Lung (tissue), 12 donors: ENCODE measurements around the gene CNDP1. TPM values are rescaled to one million over a fixed set of nuclear protein-coding genes. Genes with fewer than 3 reads are reported as not detected.
A peak's percentile ranks its signal among the peaks of the same experiment; 100 is the strongest.

Source experiments
- ATAC-seq: fragments of 200-7000 bp; cut with Tn5 transposase; one replicate; pipeline ENCODE4 v1.9.1; 2020; ENCODE audit warnings: moderate number of reproducible peaks; ENCODE audit not compliant: insufficient read depth, low FRiP score
- DNase-seq, 3 donors: peaks; one replicate each; pipeline ENCODE4 v3.0.0-alpha.2; 2013 to 2017
- H3K27ac ChIP-seq, 2 donors: one replicate each; pipeline ENCODE4 v1.5.1; 2013; ENCODE audit warnings: mild to moderate bottlenecking in 2 of 2, moderate library complexity in 2 of 2, control low read depth in 1 of 2, inconsistent platforms in 1 of 2, low read depth in 1 of 2, low read length in 1 of 2
- H3K27me3 ChIP-seq, 3 donors: one replicate each; pipeline ENCODE4 v1.5.1; 2013; ENCODE audit warnings: low read length in 2 of 3; ENCODE audit not compliant: control insufficient read depth in 3 of 3, insufficient read depth in 3 of 3
- H3K36me3 ChIP-seq, 4 donors: one replicate each; pipeline ENCODE4 v1.5.1; 2013; ENCODE audit warnings: low read length in 4 of 4, mild to moderate bottlenecking in 1 of 4, moderate library complexity in 1 of 4; ENCODE audit not compliant: control insufficient read depth in 4 of 4, insufficient read depth in 4 of 4
- H3K4me1 ChIP-seq, 5 donors: one replicate each; pipeline ENCODE4 v1.5.1; 2013; ENCODE audit warnings: low read length in 5 of 5, mild to moderate bottlenecking in 2 of 5, moderate library complexity in 1 of 5; ENCODE audit not compliant: control insufficient read depth in 5 of 5, insufficient read depth in 5 of 5
- H3K4me3 ChIP-seq: one replicate; pipeline ENCODE4 v1.5.1; 2013; ENCODE audit warnings: mild to moderate bottlenecking, control low read depth, moderate library complexity
- H3K9ac ChIP-seq, 2 donors: one replicate each; pipeline ENCODE4 v1.5.1; 2013; ENCODE audit warnings: low read length in 2 of 2, control low read depth in 1 of 2; ENCODE audit not compliant: insufficient read depth in 1 of 2
- H3K9me3 ChIP-seq, 4 donors: one replicate each; pipeline ENCODE4 v1.5.1; 2013; ENCODE audit warnings: low read length in 3 of 4, mild to moderate bottlenecking in 1 of 4, moderate library complexity in 1 of 4; ENCODE audit not compliant: control insufficient read depth in 4 of 4, insufficient read depth in 3 of 4
- CTCF ChIP-seq: IDR thresholded peaks from 2 replicates; pipeline ENCODE4 v1.5.1; 2012; ENCODE audit warnings: mild to moderate bottlenecking; ENCODE audit errors: control extremely low read depth, extremely low read depth
- WGBS, 2 donors: extraction: QIAGEN DNeasy Blood & Tissue Kit; methylation state at CpG; one replicate each; pipeline ENCODE4 v1.1.7; 2013; 5-methylcytosine and 5-hydroxymethylcytosine counted together
- polyA plus RNA-seq, 2 donors: library from polyadenylated mRNA; stranded (reverse); fragments of 200-250 nt; gene quantifications; one replicate each; pipeline ENCODE4 v1.2.1, GENCODE V29; 2013
- total RNA-seq, 2 donors: library from RNA; depleted of rRNA in 1 of 2; stranded (reverse); fragments of >200 nt in 1 of 2; gene quantifications; one replicate each; pipeline ENCODE4 v1.2.1, GENCODE V29; 2014 to 2021
- donor health status: control.
- donor health status: control.
- donor health status: Bipolar disorder and iron deficiency.
- donor health status: healthy.
- donor health status: DM: yes; HTN: yes; CAD: no.

CNDP1 gene
- total and polyA plus RNA-seq, 4 donors: 0.08 to 0.10 TPM; not detected in 2

DNA sequence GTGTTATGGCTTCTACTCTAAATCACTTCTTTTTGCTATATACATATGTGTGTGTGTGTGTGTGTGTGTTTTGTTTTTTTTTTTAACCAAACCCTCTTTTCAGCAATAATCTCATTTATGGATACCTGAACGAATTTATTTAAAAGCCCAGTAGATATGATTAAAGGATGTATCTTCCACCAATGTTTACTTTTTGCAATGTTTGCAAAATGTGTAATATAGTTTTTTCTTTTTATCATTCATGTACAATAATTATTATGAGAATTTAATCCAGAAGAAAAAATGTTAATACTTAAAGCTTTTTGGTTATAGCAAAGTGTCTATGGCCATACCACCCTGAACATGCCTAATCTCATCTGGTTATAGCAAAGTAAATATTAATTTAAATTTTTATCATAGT lies 39.8 kb upstream of the CNDP1 start:
- no peak for TF ChIP-seq CTCF
- Histone ChIP-seq H3K27me3 (no peaks in the 10 kb centered on the region), H3K4me1 (peaks cover 2 to 16% (median 6%) of the 10 kb centered on the region in 5 donors), H3K9me3 (no peaks in the 10 kb centered on the region), H3K4me3 (no peak overlapping the region), H3K27ac (no peak overlapping the region), H3K9ac (no peak overlapping the region), H3K36me3 (peaks cover 0 to 4% (median 0%) of the 10 kb centered on the region in 4 donors)
- ATAC-seq (no peak), DNase-seq (no peak)
- WGBS, 2 donors: 75 to 92% methylated on average over 1 of the region's 1 CpG

DNA sequence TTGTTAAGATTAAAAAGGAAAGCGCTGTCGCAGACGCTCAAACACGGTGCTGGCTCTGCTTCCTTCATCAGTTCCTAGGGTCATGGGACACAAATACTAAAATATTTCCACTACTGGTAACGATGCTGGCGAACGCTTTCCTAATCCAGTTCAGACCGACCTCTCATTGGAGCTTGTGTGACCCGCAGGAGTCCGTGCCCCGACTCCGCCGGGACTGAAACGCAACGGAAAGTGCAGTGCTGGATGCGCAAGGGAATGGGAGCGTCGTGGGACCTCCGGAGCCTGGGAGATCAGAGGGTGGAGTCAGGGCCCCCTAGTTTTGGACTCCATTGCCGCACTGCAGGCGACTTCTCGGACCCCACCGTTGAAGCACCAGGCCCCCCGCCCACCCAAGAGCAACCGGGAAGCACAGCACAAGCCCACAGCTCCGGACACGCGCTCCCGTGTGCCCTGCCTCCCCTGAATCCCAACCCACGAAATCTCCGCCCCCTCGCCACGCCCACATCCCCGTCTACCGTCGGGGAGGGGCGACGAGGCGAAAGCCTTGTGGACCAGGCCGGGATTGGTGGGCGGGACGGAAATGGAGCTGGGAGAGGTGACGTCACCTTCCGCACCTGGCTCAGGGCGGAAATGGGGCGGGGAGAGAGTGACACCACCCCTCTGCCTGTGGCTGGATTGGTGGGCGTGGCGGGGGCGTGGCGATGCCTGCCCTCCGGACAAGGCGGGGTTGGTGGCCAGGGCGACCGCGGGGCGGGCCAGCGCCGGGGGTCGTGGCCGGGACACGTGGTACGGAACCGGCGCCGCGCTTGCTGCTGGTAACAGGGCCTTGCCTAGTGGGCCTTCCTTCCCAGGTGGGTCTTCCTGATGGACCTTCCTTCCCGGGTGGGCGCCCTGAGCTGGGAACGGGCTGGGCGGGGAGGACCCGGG lies 38.5 kb upstream of the CNDP1 start, which contains the start of gene CNDP2:
TSS of gene CNDP2 (plus strand) at position 783 of the 927 bp plus-strand sequence. CDS start 3,611 bp downstream, outside the sequence.
- H3K27me3 ChIP-seq: no peaks in the 10 kb centered on the region
- peak within 1 kb of the TSS; percentile 58 for H3K4me3 ChIP-seq
- no peaks in the 10 kb centered on the region for H3K9me3 ChIP-seq
- WGBS, 2 donors: 0% methylated on average over 67 to 71 of the region's 71 CpGs
- H3K9ac ChIP-seq: peak within 1 kb of the TSS; percentile 80 to 85
- H3K4me1 ChIP-seq: peaks cover 2 to 16% (median 6%) of the 10 kb centered on the region in 5 donors
- DNase-seq (peak; percentile 100), ATAC-seq (peak; percentile 93)
- TF ChIP-seq CTCF: no peak
- H3K27ac ChIP-seq: peak within 1 kb of the TSS; percentile 94 to 96
- peaks cover 0 to 4% (median 0%) of the 10 kb centered on the region in 4 donors for H3K36me3 ChIP-seq

GRCh38 chr18:74496508-74497323 lies 37.6 kb upstream of the CNDP1 start:
- Histone ChIP-seq H3K27me3 (no peaks in the 10 kb centered on the region), H3K36me3 (peaks cover 0 to 11% (median 6%) of the 10 kb centered on the region in 4 donors), H3K4me3 (peak overlapping the region; percentile 58), H3K9ac (peak overlapping the region; percentile 65 to 80), H3K9me3 (no peaks in the 10 kb centered on the region), H3K4me1 (peaks cover 2 to 16% (median 6%) of the 10 kb centered on the region in 5 donors), H3K27ac (peak overlapping the region; percentile 94 to 96)
- ATAC-seq: peak; percentile 43
- TF ChIP-seq CTCF: no peak
- 4 to 5% methylated on average over 47 to 48 of the region's 48 CpGs for WGBS, 2 donors
- DNase-seq: peak in 2 of 3 donors; percentile 49 to 58
